H1 (cell line): Measurements from ENCODE around the gene WDR49. TPM values are rescaled to one million over a fixed set of nuclear protein-coding genes. Genes with fewer than 3 reads are reported as not detected.
A peak's percentile ranks its signal among the peaks of the same experiment; 100 is the strongest.

ENCODE experiments used
- CTCF ChIA-PET: fragments of 300-600 bp; sonication (Branson Sonifier 250); formaldehyde crosslinking; loops from one replicate; lab custom pipeline; 2021; ENCODE audit not compliant: partially characterized antibody; lab: Charles Lee
- POLR2A ChIA-PET: fragments of 300-600 bp; sonication (Branson Sonifier 250); formaldehyde crosslinking; loops from one replicate; lab custom pipeline; 2021; ENCODE audit warnings: inconsistent platforms; ENCODE audit not compliant: partially characterized antibody; lab: Charles Lee
- DNase-seq, 2 experiments: peaks; one replicate each; pipeline versions ENCODE4 v3.0.0 to v3.0.0-alpha.2; 2010 to 2022; ENCODE audit warnings: low spot score in 2 of 2, low read depth in 1 of 2, mixed read lengths in 1 of 2
- FAIRE-seq: peaks from 2 replicates; lab custom pipeline; 2011; peaks lifted over from hg19 to GRCh38; lab: Jason Lieb, UNC
- H2AFZ ChIP-seq: 2 replicates; pipeline ENCODE4 v1.8.1; 2012; ENCODE audit warnings: low read length, inconsistent platforms
- H2AK5ac ChIP-seq: 2 replicates; pipeline ENCODE4 v1.6.1; 2013; ENCODE audit warnings: low read depth, low read length
- H2BK120ac ChIP-seq: replicated peaks from 2 replicates; pipeline ENCODE3; 2013; ENCODE audit warnings: low read depth, low read length, inconsistent platforms
- H2BK12ac ChIP-seq: 2 replicates; pipeline ENCODE4 v1.6.1; 2013; ENCODE audit warnings: low read depth, low read length
- H2BK15ac ChIP-seq: 2 replicates; pipeline ENCODE4 v1.6.1; 2013; ENCODE audit warnings: low read length
- H2BK20ac ChIP-seq: 2 replicates; pipeline ENCODE4 v1.6.1; 2013; ENCODE audit warnings: low read length
- H2BK5ac ChIP-seq: 2 replicates; pipeline ENCODE4 v1.6.1; 2013; ENCODE audit warnings: low read depth, low read length
- H3K14ac ChIP-seq: 2 replicates; pipeline ENCODE4 v1.6.1; 2013; ENCODE audit warnings: inconsistent platforms; ENCODE audit not compliant: insufficient read length
- H3K18ac ChIP-seq: 2 replicates; pipeline ENCODE4 v1.6.1; 2013; ENCODE audit warnings: low read length; ENCODE audit errors: extremely low read depth
- H3K23ac ChIP-seq: 2 replicates; pipeline ENCODE4 v1.6.1; 2013; ENCODE audit warnings: inconsistent platforms; ENCODE audit not compliant: insufficient read length
- H3K23me2 ChIP-seq: 2 replicates; pipeline ENCODE4 v1.6.1; 2013; ENCODE audit warnings: low read depth, low read length
- H3K27ac ChIP-seq: 2 replicates; pipeline ENCODE4 v1.6.1; 2011; ENCODE audit warnings: low read depth, low read length, inconsistent platforms
- H3K27me3 ChIP-seq, 4 experiments: replicated peaks in 1 of 4; 1 replicate in 1 of 4; 2 replicates in 3 of 4; pipeline versions ENCODE4 v1.6.1 to v1.8.1; 2011 to 2013; ENCODE audit warnings: low read length in 3 of 4, mild to moderate bottlenecking in 3 of 4, inconsistent platforms in 2 of 4, mixed read lengths in 2 of 4, moderate library complexity in 1 of 4; ENCODE audit not compliant: control insufficient read depth in 3 of 4, insufficient read depth in 3 of 4; ENCODE audit errors: extremely low read depth in 1 of 4
- H3K36me3 ChIP-seq, 4 experiments: 2 replicates each; pipeline versions ENCODE4 v1.6.1 to v1.8.1; 2011 to 2013; ENCODE audit warnings: mild to moderate bottlenecking in 4 of 4, low read length in 3 of 4, moderate library complexity in 2 of 4, control low read depth in 1 of 4, inconsistent platforms in 1 of 4; ENCODE audit not compliant: insufficient read depth in 4 of 4, control insufficient read depth in 2 of 4
- H3K4ac ChIP-seq: replicated peaks from 2 replicates; pipeline ENCODE3; 2013; ENCODE audit warnings: low read length, low read depth, mixed read lengths, inconsistent platforms; ENCODE audit not compliant: insufficient read length
- H3K4me1 ChIP-seq, 4 experiments: replicated peaks in 1 of 4; 1 replicate in 1 of 4; 2 replicates in 3 of 4; pipeline versions ENCODE4 v1.6.1 to v1.8.1; 2011 to 2013; ENCODE audit warnings: low read length in 3 of 4, inconsistent platforms in 2 of 4, mixed read lengths in 1 of 4; ENCODE audit not compliant: insufficient read depth in 4 of 4, control insufficient read depth in 3 of 4
- H3K4me2 ChIP-seq, 2 experiments: 2 replicates each; pipeline versions ENCODE4 v1.6.1 to v1.8.1; 2011 to 2013; ENCODE audit warnings: low read depth in 2 of 2, low read length in 2 of 2, control low read depth in 1 of 2, inconsistent platforms in 1 of 2, mild to moderate bottlenecking in 1 of 2; ENCODE audit not compliant: insufficient read depth in 1 of 2
- H3K4me3 ChIP-seq, 4 experiments: fragments of 200-600, 300-600 bp in 1 of 4; sonication (generic), shearing (Covaris generic), sonication (Bioruptor Twin) in 1 of 4; 2 replicates each; pipeline versions ENCODE4 v1.5.1 to v1.8.1; 2011 to 2016; ENCODE audit warnings: low read length in 4 of 4, low read depth in 3 of 4, control low read depth in 2 of 4, inconsistent platforms in 2 of 4, mild to moderate bottlenecking in 2 of 4, mixed read lengths in 1 of 4, moderate library complexity in 1 of 4; ENCODE audit not compliant: insufficient read depth in 2 of 4; ENCODE audit errors: extremely low read depth in 1 of 4
- H3K56ac ChIP-seq: replicated peaks from 2 replicates; pipeline ENCODE3; 2013; ENCODE audit warnings: low read depth, mild to moderate bottlenecking, mixed read lengths, low read length, inconsistent platforms; ENCODE audit not compliant: insufficient read length
- H3K79me1 ChIP-seq: 2 replicates; pipeline ENCODE4 v1.6.1; 2013; ENCODE audit warnings: low read depth, low read length, control low read depth
- H3K79me2 ChIP-seq, 2 experiments: 2 replicates each; pipeline versions ENCODE4 v1.6.1 to v1.8.1; 2012 to 2013; ENCODE audit warnings: low read length in 2 of 2, mild to moderate bottlenecking in 2 of 2, inconsistent platforms in 1 of 2; ENCODE audit not compliant: insufficient read depth in 2 of 2, control insufficient read depth in 1 of 2
- H3K9ac ChIP-seq, 4 experiments: replicated peaks in 1 of 4; 1 replicate in 1 of 4; 2 replicates in 3 of 4; pipeline versions ENCODE4 v1.6.1 to v1.8.1; 2011 to 2013; ENCODE audit warnings: low read depth in 3 of 4, low read length in 3 of 4, control low read depth in 2 of 4, mild to moderate bottlenecking in 2 of 4, moderate library complexity in 2 of 4, inconsistent platforms in 1 of 4; ENCODE audit errors: extremely low read depth in 1 of 4
- H3K9me3 ChIP-seq, 2 experiments: 2 replicates each; pipeline versions ENCODE4 v1.6.1 to v1.8.1; 2012 to 2013; ENCODE audit warnings: mild to moderate bottlenecking in 2 of 2, moderate library complexity in 2 of 2, control low read depth in 1 of 2, inconsistent platforms in 1 of 2, low read depth in 1 of 2, low read length in 1 of 2, mixed read lengths in 1 of 2; ENCODE audit not compliant: insufficient read depth in 2 of 2
- H4K20me1 ChIP-seq, 2 experiments: replicated peaks in 1 of 2; 2 replicates each; pipeline versions ENCODE3 to v1.8.1; 2011 to 2013; ENCODE audit warnings: inconsistent platforms in 2 of 2, low read length in 2 of 2, mild to moderate bottlenecking in 1 of 2; ENCODE audit not compliant: insufficient read depth in 2 of 2, control insufficient read depth in 1 of 2
- H4K5ac ChIP-seq: 2 replicates; pipeline ENCODE4 v1.6.1; 2013; ENCODE audit warnings: low read length, low read depth, mixed read lengths, inconsistent platforms; ENCODE audit not compliant: insufficient read length
- H4K8ac ChIP-seq: 2 replicates; pipeline ENCODE4 v1.8.0; 2013; ENCODE audit warnings: mild to moderate bottlenecking, moderate library complexity, low read length, inconsistent platforms; ENCODE audit not compliant: insufficient read depth; ENCODE audit errors: extremely low read depth
- H4K91ac ChIP-seq: replicated peaks from 2 replicates; pipeline ENCODE3; 2013; ENCODE audit warnings: low read length, mixed read lengths, inconsistent platforms; ENCODE audit not compliant: insufficient read length
- NRF1 ChIP-seq: IDR thresholded peaks from 2 replicates; pipeline ENCODE4 v1.6.1; 2011; ENCODE audit warnings: mild to moderate bottlenecking, low read depth, low read length, improper control_type of control experiment
- WGBS, 2 experiments: shearing (Covaris generic) in 1 of 2; methylation state at CpG; one replicate each; pipeline versions ENCODE4 v1.1.6 to v1.1.7; 2013 to 2015; ENCODE audit warnings: low lambda C conversion rate in 2 of 2, mixed read lengths in 2 of 2, inconsistent platforms in 1 of 2, low coverage in 1 of 2, missing lambda C conversion rate in 1 of 2; ENCODE audit not compliant: insufficient replicate concordance in 2 of 2, insufficient coverage in 1 of 2, insufficient read length in 1 of 2; ENCODE audit errors: extremely low coverage in 1 of 2, missing lambda C conversion rate in 1 of 2; 5-methylcytosine and 5-hydroxymethylcytosine counted together
- polyA plus RNA-seq, 7 experiments: library from polyadenylated mRNA; depleted of rRNA in 3 of 7; stranded (reverse) in 5 of 7; unstranded in 2 of 7; fragments of >200 nt in 5 of 7; fragments of 200-250 nt in 2 of 7; gene quantifications; 1 replicate in 5 of 7; 2 replicates in 1 of 7; 4 replicates in 1 of 7; pipeline versions ENCODE4 v1.2.1 to v1.2.3, GENCODE V29; 2011 to 2013; ENCODE audit warnings: missing spikeins in 2 of 7, mixed read lengths in 2 of 7
- total RNA-seq: library from RNA; stranded (reverse); fragmentation: NEBNext Ultra II Directional; extraction: Animal tissue kit (Norgen Biotek cat#: 25700); gene quantifications from 2 replicates; pipeline ENCODE4 v1.2.1, GENCODE V29; 2021

The WDR49 gene
- total and polyA plus RNA-seq, 2 of the 8 experiments (the other 6 are each of a cell fraction or from before 2014, with no cell fraction given): 0.50 to 1.7 TPM

DNA sequence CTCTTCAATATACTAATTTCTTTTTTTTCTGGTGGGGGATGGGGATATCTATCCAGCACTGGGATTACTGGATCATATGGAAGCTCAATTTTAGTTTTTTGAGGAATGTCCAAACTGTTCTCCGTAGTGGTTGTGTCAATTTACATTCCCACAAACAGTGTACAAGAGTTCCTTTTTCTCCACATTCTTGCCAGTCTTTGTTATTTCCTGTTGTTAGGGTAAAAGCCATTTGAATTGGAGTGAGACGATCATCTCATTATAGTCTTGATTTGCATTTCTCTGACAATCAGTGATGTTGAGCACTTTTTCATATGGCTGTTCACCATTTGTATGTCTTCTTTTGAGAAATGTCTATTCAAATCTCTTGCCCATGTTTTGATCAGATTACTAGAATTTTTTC is 12.8 kb upstream of the WDR49 start:
- POLR2A ChIA-PET: interaction anchor here (1.3 to 1.6 kb wide), 2 partner anchors 8 to 10 kb away, joined by 6 to 8 read pairs; no protein-coding TSS in a partner anchor
- H3K9me3 ChIP-seq: no peaks in the 10 kb centered on the region

More for the DNA sequence above, 12.8 kb upstream of the WDR49 start:
- Histone ChIP-seq H3K56ac (no peak overlapping the region), H3K4me3 (no peak overlapping the region), H3K18ac (no peak overlapping the region), H3K79me1 (no peaks in the 10 kb centered on the region), H3K4ac (no peak overlapping the region), H3K14ac (no peak overlapping the region), H3K27me3 (no peaks in the 10 kb centered on the region), H2AK5ac (no peak overlapping the region), H3K23ac (no peak overlapping the region), H3K23me2 (no peaks in the 10 kb centered on the region), H2BK12ac (no peak overlapping the region), H4K91ac (no peak overlapping the region), H3K9ac (peak overlapping the region in 1 of 4 experiments; percentile 13; a peak in 1 of 7 replicates), H2BK15ac (no peak overlapping the region), H2BK20ac (no peak overlapping the region), H4K20me1 (no peaks in the 10 kb centered on the region), H4K8ac (no peak overlapping the region), H3K79me2 (no peaks in the 10 kb centered on the region), H3K27ac (no peak overlapping the region), H3K4me2 (no peak overlapping the region), H4K5ac (no peak overlapping the region), H2BK120ac (no peak overlapping the region), H2AFZ (no peak overlapping the region), H3K4me1 (no peaks in the 10 kb centered on the region), H2BK5ac (no peak overlapping the region), H3K36me3 (no peaks in the 10 kb centered on the region)
- FAIRE-seq (no peak), DNase-seq (no peak)
- WGBS, 2 experiments: 93% methylated on average over 2 of the region's 2 CpGs; no CpG with 5 or more reads in 1 of the 2 experiments
- TF ChIP-seq NRF1: no peak
- CTCF ChIA-PET: interaction anchor here (0.7 kb wide), 1 partner anchor 18 kb away, joined by 5 read pairs; no protein-coding TSS in a partner anchor
